Measurements from ENCODE around the gene ZNF654.

DNA sequence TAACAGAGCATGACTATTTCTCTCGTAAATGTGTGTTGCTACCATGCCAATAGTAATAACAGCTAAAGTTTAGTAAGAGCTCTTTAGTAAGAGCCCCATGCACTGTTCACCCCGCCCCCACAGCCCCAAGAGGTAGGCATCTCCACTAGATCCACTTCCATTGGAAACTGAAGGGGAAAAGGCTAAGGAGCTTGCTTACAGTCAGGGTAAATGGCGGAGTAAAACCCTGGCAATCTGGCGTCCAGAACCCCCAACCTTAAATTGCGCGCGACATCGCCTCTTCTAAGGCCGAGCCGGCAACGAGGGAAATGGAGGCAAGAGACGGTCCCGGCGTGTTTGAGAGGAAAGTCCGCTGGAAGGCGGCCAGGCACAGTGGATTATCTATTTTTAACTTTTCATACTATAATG lies 90.0 kb downstream of the ZNF654 start:
- TF ChIP-seq CTCF (IDR thresholded peaks at IDR 0.05; ENCODE audit: insufficient read depth, low read length), result no peak
- TF ChIP-seq POLR2AphosphoS5 (IDR thresholded peaks at IDR 0.05; ENCODE audit: low read depth), result no peak
- no peak for TF ChIP-seq GABPA (IDR thresholded peaks at IDR 0.05; ENCODE audit: low read depth)
- TF ChIP-seq SPI1 (IDR thresholded peaks at IDR 0.05; ENCODE audit: borderline replicate concordance, low read depth), result no peak
